CD4-positive, alpha-beta T cell treated with Interleukin-17A for 1 hour (primary cell): ENCODE data around the gene TENM4.

Experiments used
- DNase-seq: peaks from one replicate; pipeline ENCODE4 v3.0.0-alpha.2; 2020

Gene TENM4

GRCh38 chr11:79159657-79160450 is 281.0 kb downstream of the TENM4 start:
- DNase-seq = no peak

- no peak for DNase-seq
Measured at GRCh38 chr11:79157738-79158137, 283.1 kb downstream of the TENM4 start.

- DNase-seq = no peak
Measured at GRCh38 chr11:79156031-79156430, 284.8 kb downstream of the TENM4 start.

GRCh38 chr11:79155237-79155636 is 285.6 kb downstream of the TENM4 start:
- no peak for DNase-seq

GRCh38 chr11:79152511-79152910 is 288.3 kb downstream of the TENM4 start:
- DNase-seq = no peak

- no peak for DNase-seq
Measured at GRCh38 chr11:79151396-79151795, 289.4 kb downstream of the TENM4 start.

GRCh38 chr11:79150966-79151365 is 289.9 kb downstream of the TENM4 start:
- no peak for DNase-seq

GRCh38 chr11:79150320-79150719 is 290.5 kb downstream of the TENM4 start:
- no peak for DNase-seq

- no peak for DNase-seq
Measured at GRCh38 chr11:79147731-79148130, 293.1 kb downstream of the TENM4 start.

- DNase-seq = no peak
Measured at GRCh38 chr11:79147011-79147410, 293.8 kb downstream of the TENM4 start.

- DNase-seq = no peak
Measured at GRCh38 chr11:79139900-79140299, 300.9 kb downstream of the TENM4 start.

GRCh38 chr11:79129702-79130101 is 311.1 kb downstream of the TENM4 start:
- no peak for DNase-seq

- DNase-seq = no peak
Measured at GRCh38 chr11:79128291-79128690, 312.5 kb downstream of the TENM4 start.

GRCh38 chr11:79122759-79123158 is 318.1 kb downstream of the TENM4 start:
- no peak for DNase-seq

- no peak for DNase-seq
Measured at GRCh38 chr11:79121351-79121750, 319.5 kb downstream of the TENM4 start.

GRCh38 chr11:79119491-79120284 is 321.1 kb downstream of the TENM4 start:
- no peak for DNase-seq

- DNase-seq = no peak
Measured at GRCh38 chr11:79117488-79117887, 323.3 kb downstream of the TENM4 start.

- no peak for DNase-seq
Measured at GRCh38 chr11:79116600-79116999, 324.2 kb downstream of the TENM4 start.

GRCh38 chr11:79113054-79113690 is 327.7 kb downstream of the TENM4 start:
- DNase-seq = no peak

GRCh38 chr11:79110796-79111195 is 330.0 kb downstream of the TENM4 start:
- DNase-seq = no peak

GRCh38 chr11:79110321-79110720 is 330.5 kb downstream of the TENM4 start:
- DNase-seq = no peak

GRCh38 chr11:79108851-79109250 is 332.0 kb downstream of the TENM4 start:
- no peak for DNase-seq

- no peak for DNase-seq
Measured at GRCh38 chr11:79102840-79103239, 338.0 kb downstream of the TENM4 start.

- DNase-seq = no peak
Measured at GRCh38 chr11:79101656-79102055, 339.2 kb downstream of the TENM4 start.
